ENCODE data around the gene TMEM213.

The TMEM213 gene

DNA sequence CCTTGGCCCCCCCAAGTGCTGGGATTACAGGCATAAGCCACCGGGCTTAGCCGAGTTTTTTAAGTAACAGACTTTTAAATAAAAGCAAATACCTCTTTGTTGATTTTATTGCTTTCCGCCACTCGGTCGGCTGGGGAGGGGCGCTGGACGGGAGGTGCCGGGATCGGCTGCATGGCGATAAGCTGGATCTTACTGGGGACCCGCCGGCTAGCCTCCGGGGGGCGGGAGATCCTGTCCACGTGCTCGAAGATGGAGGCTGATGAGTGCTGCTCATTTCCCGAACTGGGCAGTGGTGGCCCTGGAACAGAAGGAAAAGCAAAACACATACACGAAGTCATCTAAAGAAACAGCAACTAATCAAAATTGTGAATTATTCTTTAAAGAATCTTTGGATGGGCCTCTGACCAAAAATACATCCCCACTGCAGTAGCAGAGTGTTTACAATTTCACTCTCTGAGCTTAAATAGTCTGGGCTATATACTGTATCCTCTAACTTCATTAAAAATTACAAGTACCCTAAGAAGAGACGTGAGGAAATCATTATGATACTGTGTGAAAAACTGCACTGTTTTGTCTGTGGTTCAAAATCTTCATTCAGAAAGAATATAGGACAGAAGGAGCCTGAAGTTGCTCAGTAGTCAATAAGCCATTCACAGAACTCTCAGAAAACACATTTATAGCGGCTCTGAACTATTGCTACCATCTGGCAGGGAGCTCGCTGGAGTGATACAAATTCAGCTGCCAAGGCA lies 73.4 kb downstream of the TMEM213 start:
- Histone ChIP-seq H3K4me1 (ENCODE audit: control insufficient read depth, insufficient read depth, low read length) (no peaks in the 10 kb centered on the region), H3K4me3 (ENCODE audit: low read length) (no peak overlapping the region), H3K27me3 (ENCODE audit: control insufficient read depth, insufficient read depth, low read length) (no peaks in the 10 kb centered on the region), H3K36me3 (ENCODE audit: control insufficient read depth, insufficient read depth, low read length) (no peaks in the 10 kb centered on the region), H3K9me3 (ENCODE audit: control insufficient read depth, low read length) (no peaks in the 10 kb centered on the region), H3K9ac (ENCODE audit: low read length) (no peak overlapping the region)

DNA sequence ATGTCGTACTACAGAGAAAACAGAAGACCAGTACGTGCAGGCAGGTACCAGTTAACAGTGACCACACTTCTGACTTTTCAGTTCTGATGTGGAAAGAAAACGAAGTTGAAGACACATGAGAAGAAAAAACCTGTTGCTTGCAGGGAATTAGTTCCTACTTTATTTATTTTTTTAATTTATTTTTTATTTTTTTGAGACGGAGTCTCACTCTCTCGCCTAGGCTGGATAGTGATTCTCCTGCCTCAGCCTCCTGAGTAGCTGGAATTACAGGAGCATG lies 74.0 kb downstream of the TMEM213 start:
- Histone ChIP-seq H3K9me3 (ENCODE audit: control insufficient read depth, low read length) (no peaks in the 10 kb centered on the region), H3K27me3 (ENCODE audit: control insufficient read depth, insufficient read depth, low read length) (no peaks in the 10 kb centered on the region), H3K4me3 (ENCODE audit: low read length) (no peak overlapping the region), H3K9ac (ENCODE audit: low read length) (no peak overlapping the region), H3K36me3 (ENCODE audit: control insufficient read depth, insufficient read depth, low read length) (no peaks in the 10 kb centered on the region), H3K4me1 (ENCODE audit: control insufficient read depth, insufficient read depth, low read length) (no peaks in the 10 kb centered on the region)

DNA sequence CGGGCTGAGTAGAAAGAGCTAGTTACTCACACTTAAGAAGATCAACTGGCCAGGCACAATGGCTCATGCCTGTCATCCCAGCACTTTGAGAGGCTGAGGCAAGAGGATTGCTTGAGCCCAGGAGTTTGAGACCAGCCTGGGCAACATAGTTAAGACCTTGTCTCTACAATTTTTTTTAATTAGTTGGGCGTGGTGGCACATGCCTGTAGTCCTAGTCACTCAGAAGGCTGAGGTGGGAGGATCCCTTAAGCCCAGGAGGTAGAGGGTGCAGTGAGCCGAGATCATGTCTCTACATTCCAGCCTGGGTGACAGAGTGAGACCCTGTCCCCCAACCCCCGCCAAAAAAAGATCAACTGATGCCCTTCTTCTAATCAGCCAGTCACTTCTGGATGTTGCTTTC lies 74.8 kb downstream of the TMEM213 start:
- no peaks in the 10 kb centered on the region for H3K27me3 ChIP-seq (ENCODE audit: control insufficient read depth, insufficient read depth, low read length)
- no peaks in the 10 kb centered on the region for H3K4me1 ChIP-seq (ENCODE audit: control insufficient read depth, insufficient read depth, low read length)
- H3K9me3 ChIP-seq (ENCODE audit: control insufficient read depth, low read length) = no peaks in the 10 kb centered on the region
- no peak overlapping the region for H3K9ac ChIP-seq (ENCODE audit: low read length)
- H3K4me3 ChIP-seq (ENCODE audit: low read length) = no peak overlapping the region
- no peaks in the 10 kb centered on the region for H3K36me3 ChIP-seq (ENCODE audit: control insufficient read depth, insufficient read depth, low read length)

DNA sequence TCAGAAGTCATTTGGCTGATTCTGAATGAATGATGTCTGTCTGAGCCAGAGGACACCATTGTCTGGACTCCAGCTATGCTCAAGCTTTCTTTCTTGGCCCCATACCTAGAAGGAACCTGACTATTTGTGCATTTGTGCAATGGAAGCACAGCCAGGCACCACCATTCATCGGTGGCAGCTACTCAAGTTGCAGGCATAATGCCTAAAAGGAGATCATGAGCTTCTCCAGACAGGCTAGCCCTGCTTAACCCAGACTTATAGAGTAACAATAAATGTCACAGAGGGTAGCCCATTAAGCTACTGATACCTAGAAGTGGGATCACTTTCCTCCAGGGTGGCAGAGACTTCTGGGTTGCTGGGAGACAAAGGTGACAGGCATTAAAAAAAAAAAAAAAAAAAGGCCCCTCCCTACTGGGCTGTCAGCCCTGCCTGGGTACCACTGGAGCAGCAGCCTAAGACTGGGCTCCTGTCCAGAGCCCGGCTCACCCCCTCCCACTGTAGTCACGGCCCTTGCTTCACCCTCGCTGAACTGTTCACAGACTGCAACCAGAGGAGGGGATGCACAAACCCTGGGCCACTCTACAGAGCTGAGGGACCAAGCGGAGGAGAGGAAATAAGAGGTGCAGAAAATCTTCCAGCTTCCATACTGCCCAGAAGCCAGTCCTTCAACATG lies 75.6 kb downstream of the TMEM213 start:
- no peaks in the 10 kb centered on the region for H3K9me3 ChIP-seq (ENCODE audit: control insufficient read depth, low read length)
- H3K4me1 ChIP-seq (ENCODE audit: control insufficient read depth, insufficient read depth, low read length) = no peaks in the 10 kb centered on the region
- no peak overlapping the region for H3K9ac ChIP-seq (ENCODE audit: low read length)
- no peak overlapping the region for H3K4me3 ChIP-seq (ENCODE audit: low read length)
- H3K36me3 ChIP-seq (ENCODE audit: control insufficient read depth, insufficient read depth, low read length) = no peaks in the 10 kb centered on the region
- H3K27me3 ChIP-seq (ENCODE audit: control insufficient read depth, insufficient read depth, low read length) = no peaks in the 10 kb centered on the region

DNA sequence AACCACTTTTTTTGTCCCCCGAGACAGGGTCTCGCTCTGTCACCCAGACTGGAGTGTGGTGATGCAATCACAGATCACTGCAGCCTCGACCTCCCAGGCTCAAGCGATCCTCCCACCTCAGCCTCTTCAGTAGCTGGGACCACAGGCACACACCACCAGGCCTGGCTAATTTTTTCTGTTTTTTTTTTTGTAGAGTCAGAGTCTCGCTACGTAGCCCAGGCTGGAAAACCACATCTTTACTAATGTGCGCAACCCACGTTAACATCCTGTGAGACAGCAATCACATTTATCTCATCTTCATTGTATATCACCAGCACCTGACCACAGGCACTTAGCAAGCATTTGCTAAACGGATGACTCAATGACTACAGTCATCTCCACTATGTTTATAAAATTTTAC lies 78.0 kb downstream of the TMEM213 start:
- H3K9ac ChIP-seq (ENCODE audit: low read length) = no peak overlapping the region
- H3K4me3 ChIP-seq (ENCODE audit: low read length) = no peak overlapping the region
- H3K27me3 ChIP-seq (ENCODE audit: control insufficient read depth, insufficient read depth, low read length) = no peaks in the 10 kb centered on the region
- no peaks in the 10 kb centered on the region for H3K9me3 ChIP-seq (ENCODE audit: control insufficient read depth, low read length)
- no peaks in the 10 kb centered on the region for H3K36me3 ChIP-seq (ENCODE audit: control insufficient read depth, insufficient read depth, low read length)
- H3K4me1 ChIP-seq (ENCODE audit: control insufficient read depth, insufficient read depth, low read length) = no peaks in the 10 kb centered on the region

DNA sequence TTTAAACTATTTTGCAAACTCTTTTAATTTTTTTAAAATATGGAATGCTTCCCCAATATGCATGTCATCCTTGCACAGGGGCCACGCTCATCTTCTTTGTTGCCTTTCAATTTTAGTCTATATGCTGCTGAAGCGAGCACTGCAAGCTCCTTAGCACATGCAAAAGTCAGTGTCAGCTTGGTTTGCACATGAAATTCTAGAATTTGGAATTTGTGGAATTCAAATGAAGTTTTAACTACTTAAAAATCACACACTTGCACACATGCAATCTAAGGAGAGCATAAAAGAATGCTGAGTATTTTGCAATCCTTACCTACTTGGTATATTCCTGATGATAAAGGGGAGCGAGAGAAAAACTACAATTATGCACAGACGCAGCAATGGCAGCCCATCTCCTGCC lies 78.5 kb downstream of the TMEM213 start:
- Histone ChIP-seq H3K27me3 (ENCODE audit: control insufficient read depth, insufficient read depth, low read length) (no peaks in the 10 kb centered on the region), H3K9ac (ENCODE audit: low read length) (no peak overlapping the region), H3K9me3 (ENCODE audit: control insufficient read depth, low read length) (no peaks in the 10 kb centered on the region), H3K4me3 (ENCODE audit: low read length) (no peak overlapping the region), H3K36me3 (ENCODE audit: control insufficient read depth, insufficient read depth, low read length) (no peaks in the 10 kb centered on the region), H3K4me1 (ENCODE audit: control insufficient read depth, insufficient read depth, low read length) (peaks cover 5% of the 10 kb centered on the region)

DNA sequence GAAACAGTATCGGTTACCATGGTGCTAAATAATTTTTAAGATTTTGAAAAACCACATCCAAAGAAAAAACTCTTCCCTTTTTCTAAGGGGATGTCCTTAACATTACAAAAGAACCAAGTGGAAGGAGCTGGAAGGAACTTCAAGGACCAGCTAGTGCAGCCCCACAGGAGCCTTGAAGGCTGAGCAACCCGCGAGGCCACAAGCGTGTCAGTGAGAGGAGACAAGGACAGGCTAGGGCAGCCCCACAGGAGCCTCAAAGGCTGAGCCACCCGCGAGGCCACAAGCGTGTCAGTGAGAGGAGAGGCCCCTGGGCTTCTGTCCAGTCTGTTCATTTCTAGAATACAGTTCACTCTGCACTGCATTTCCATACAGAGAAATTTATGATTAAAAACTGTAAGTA lies 80.3 kb downstream of the TMEM213 start:
- Histone ChIP-seq H3K4me3 (ENCODE audit: low read length) (no peak overlapping the region), H3K9me3 (ENCODE audit: control insufficient read depth, low read length) (no peaks in the 10 kb centered on the region), H3K27me3 (ENCODE audit: control insufficient read depth, insufficient read depth, low read length) (no peaks in the 10 kb centered on the region), H3K36me3 (ENCODE audit: control insufficient read depth, insufficient read depth, low read length) (no peaks in the 10 kb centered on the region), H3K9ac (ENCODE audit: low read length) (no peak overlapping the region), H3K4me1 (ENCODE audit: control insufficient read depth, insufficient read depth, low read length) (peaks cover 7% of the 10 kb centered on the region)

DNA sequence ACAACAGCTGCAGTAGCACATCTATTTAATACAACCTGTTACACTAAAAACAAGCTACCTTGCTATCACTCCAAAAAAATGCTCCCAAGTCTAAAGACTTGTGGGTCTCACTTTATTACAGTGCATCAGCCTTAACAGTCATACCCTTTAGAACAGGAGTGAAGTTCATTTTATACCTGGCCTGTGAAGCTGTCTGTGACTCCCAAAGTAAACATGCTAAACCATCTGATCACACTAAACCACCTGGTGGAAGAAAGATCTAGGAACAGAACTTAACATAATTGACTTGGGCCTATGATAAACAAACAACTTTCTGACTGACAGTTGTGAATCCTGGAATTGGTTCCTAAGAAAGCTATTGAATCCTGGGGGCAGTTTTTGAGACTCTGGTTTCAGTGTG lies 81.1 kb downstream of the TMEM213 start:
- H3K27me3 ChIP-seq (ENCODE audit: control insufficient read depth, insufficient read depth, low read length) = no peaks in the 10 kb centered on the region
- H3K4me1 ChIP-seq (ENCODE audit: control insufficient read depth, insufficient read depth, low read length) = peaks cover 7% of the 10 kb centered on the region
- no peaks in the 10 kb centered on the region for H3K9me3 ChIP-seq (ENCODE audit: control insufficient read depth, low read length)
- no peaks in the 10 kb centered on the region for H3K36me3 ChIP-seq (ENCODE audit: control insufficient read depth, insufficient read depth, low read length)
- H3K4me3 ChIP-seq (ENCODE audit: low read length) = no peak overlapping the region
- no peak overlapping the region for H3K9ac ChIP-seq (ENCODE audit: low read length)

DNA sequence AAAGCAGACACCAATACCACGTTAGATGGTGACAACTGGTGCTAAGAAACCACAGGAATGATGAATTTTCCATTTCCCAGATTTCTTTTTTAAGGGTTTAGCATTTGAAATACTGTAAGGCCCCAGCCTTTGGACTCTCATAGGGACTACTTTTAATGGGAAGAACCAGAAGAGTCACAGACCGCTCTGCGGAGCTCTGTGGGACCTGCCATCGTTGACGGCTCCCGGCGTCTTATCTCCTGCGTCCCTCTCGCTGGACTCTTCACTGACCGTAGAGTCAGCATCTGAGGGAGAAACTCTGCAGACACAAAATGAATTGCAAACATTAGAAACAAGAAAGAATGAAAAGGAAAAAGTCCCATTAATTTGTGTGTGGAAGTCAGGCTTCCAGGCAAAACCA lies 81.6 kb downstream of the TMEM213 start:
- Histone ChIP-seq H3K27me3 (ENCODE audit: control insufficient read depth, insufficient read depth, low read length) (no peaks in the 10 kb centered on the region), H3K9ac (ENCODE audit: low read length) (no peak overlapping the region), H3K4me3 (ENCODE audit: low read length) (no peak overlapping the region), H3K4me1 (ENCODE audit: control insufficient read depth, insufficient read depth, low read length) (peaks cover 7% of the 10 kb centered on the region), H3K36me3 (ENCODE audit: control insufficient read depth, insufficient read depth, low read length) (no peaks in the 10 kb centered on the region), H3K9me3 (ENCODE audit: control insufficient read depth, low read length) (no peaks in the 10 kb centered on the region)

DNA sequence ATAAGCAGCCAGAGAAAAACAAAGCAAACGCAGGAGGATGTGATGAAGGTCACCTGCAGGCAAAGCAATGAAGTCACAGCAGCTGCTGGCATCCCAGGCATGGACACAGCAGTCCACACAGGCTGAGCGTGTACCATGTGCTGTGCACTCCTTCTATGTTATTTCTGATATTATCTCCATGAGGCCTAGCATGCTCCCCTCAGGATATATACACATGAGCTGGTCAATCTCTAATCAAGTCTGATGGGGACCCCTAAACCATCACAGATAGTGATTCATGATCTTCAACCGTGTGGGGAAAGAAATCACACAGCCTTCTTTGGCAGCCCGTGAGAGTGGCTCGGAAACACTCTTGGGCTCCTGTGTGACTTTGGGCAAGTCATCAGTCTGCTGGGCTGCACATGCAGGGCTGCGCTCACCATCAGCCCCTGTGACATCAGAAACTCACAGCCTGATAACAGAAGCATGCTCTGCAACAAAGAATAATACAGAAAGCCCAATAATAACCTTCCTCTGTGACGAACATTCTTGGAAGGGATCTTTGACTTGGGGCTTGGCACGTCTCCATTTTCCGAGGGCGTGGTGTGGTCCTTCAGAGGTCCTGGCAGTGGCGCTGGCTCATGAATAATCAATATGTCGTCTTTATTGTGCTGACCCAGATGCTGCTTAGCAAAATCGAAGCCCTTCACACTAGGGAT lies 83.2 kb downstream of the TMEM213 start:
- Histone ChIP-seq H3K9ac (ENCODE audit: low read length) (no peak overlapping the region), H3K27me3 (ENCODE audit: control insufficient read depth, insufficient read depth, low read length) (no peaks in the 10 kb centered on the region), H3K4me1 (ENCODE audit: control insufficient read depth, insufficient read depth, low read length) (peaks cover 7% of the 10 kb centered on the region), H3K9me3 (ENCODE audit: control insufficient read depth, low read length) (no peaks in the 10 kb centered on the region), H3K36me3 (ENCODE audit: control insufficient read depth, insufficient read depth, low read length) (no peaks in the 10 kb centered on the region), H3K4me3 (ENCODE audit: low read length) (no peak overlapping the region)

DNA sequence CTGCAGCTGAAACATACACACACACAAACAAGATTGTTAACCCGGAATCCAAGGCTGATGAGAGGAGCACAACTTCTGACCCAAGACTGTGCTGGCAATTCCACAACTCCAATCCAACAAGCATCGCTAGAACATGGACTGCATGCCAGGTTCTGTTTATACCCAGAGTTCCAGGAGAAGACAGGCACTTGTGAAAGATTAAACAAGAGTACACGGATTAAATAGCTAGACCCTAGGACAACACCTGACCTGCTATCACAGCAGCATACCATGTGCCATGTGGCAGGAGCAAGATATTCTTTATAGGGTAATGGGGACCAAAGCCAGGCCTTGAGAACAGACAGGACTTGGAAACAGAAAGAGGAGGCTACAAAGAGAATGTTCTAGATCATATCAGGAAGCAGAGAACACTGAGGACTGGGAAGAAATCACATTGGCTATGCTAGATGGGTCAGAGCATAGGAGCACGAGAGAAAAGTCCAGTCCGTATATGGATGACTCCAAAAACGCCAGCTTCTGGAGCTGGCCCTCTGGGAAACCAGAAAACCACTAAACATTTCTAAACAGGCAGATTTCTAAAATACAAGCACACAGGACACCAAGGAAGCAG lies 83.9 kb downstream of the TMEM213 start:
- no peaks in the 10 kb centered on the region for H3K36me3 ChIP-seq (ENCODE audit: control insufficient read depth, insufficient read depth, low read length)
- H3K4me1 ChIP-seq (ENCODE audit: control insufficient read depth, insufficient read depth, low read length) = peaks cover 7% of the 10 kb centered on the region

DNA sequence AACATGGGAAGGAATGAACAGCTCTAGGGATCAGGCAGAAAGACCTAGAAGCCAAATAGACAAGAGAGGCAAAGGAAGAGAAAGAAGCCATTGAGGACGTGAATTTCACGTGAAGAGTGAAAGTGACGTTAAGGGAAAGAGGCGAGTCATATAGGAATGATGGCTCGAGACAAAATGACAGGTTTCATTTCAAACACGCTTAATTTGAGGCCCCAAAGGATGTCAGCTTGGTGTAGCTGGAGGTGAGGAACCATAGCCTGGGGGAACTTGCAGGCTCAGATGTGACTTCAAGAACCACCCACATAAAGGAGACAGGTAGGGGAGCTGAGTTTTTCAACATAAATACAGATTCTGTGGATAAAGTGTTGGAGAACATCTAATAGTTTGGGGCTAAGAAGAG lies 84.5 kb downstream of the TMEM213 start:
- Histone ChIP-seq H3K9ac (ENCODE audit: low read length) (no peak overlapping the region), H3K4me3 (ENCODE audit: low read length) (no peak overlapping the region), H3K27me3 (ENCODE audit: control insufficient read depth, insufficient read depth, low read length) (no peaks in the 10 kb centered on the region), H3K4me1 (ENCODE audit: control insufficient read depth, insufficient read depth, low read length) (peaks cover 7% of the 10 kb centered on the region), H3K9me3 (ENCODE audit: control insufficient read depth, low read length) (no peaks in the 10 kb centered on the region), H3K36me3 (ENCODE audit: control insufficient read depth, insufficient read depth, low read length) (no peaks in the 10 kb centered on the region)

More for the DNA sequence above, 83.9 kb downstream of the TMEM213 start:
- no peaks in the 10 kb centered on the region for H3K27me3 ChIP-seq (ENCODE audit: control insufficient read depth, insufficient read depth, low read length)
- H3K9ac ChIP-seq (ENCODE audit: low read length) = no peak overlapping the region
- no peak overlapping the region for H3K4me3 ChIP-seq (ENCODE audit: low read length)
- no peaks in the 10 kb centered on the region for H3K9me3 ChIP-seq (ENCODE audit: control insufficient read depth, low read length)

Measured in mucosa of stomach (tissue), 1 donor.